Stomach smooth muscle (tissue), 2 donors: Measurements from ENCODE around the gene SH3D19.
"Not testable (repeated sequence)": the region's sequence is repeated elsewhere in the genome, so short reads cannot be mapped to it uniquely, and the experiment has no call there.

Experiments
- H3K27ac ChIP-seq: one replicate; pipeline ENCODE4 v1.7.0; 2013; ENCODE audit warnings: mild to moderate bottlenecking, low read length, inconsistent platforms
- H3K27me3 ChIP-seq, 2 donors: one replicate each; pipeline ENCODE4 v1.7.0; 2013; ENCODE audit warnings: low read length in 2 of 2; ENCODE audit not compliant: insufficient read depth in 2 of 2, control insufficient read depth in 1 of 2
- H3K36me3 ChIP-seq, 2 donors: one replicate each; pipeline ENCODE4 v1.7.0; 2013; ENCODE audit warnings: low read length in 2 of 2; ENCODE audit not compliant: control insufficient read depth in 2 of 2, insufficient read depth in 2 of 2
- H3K4me1 ChIP-seq: one replicate; pipeline ENCODE4 v1.7.0; 2013; ENCODE audit warnings: low read length; ENCODE audit not compliant: control insufficient read depth, insufficient read depth
- H3K4me3 ChIP-seq, 2 donors: one replicate each; pipeline ENCODE4 v1.7.0; 2013; ENCODE audit warnings: low read length in 2 of 2
- H3K9ac ChIP-seq, 2 donors: one replicate each; pipeline ENCODE4 v1.7.0; 2013; ENCODE audit warnings: low read length in 2 of 2, mild to moderate bottlenecking in 1 of 2
- H3K9me3 ChIP-seq, 2 donors: one replicate each; pipeline ENCODE4 v1.7.0; 2013; ENCODE audit warnings: low read length in 2 of 2; ENCODE audit not compliant: control insufficient read depth in 2 of 2
- donor health status: healthy.
- donor health status: Pancreatic carcinoma.

The SH3D19 gene

DNA sequence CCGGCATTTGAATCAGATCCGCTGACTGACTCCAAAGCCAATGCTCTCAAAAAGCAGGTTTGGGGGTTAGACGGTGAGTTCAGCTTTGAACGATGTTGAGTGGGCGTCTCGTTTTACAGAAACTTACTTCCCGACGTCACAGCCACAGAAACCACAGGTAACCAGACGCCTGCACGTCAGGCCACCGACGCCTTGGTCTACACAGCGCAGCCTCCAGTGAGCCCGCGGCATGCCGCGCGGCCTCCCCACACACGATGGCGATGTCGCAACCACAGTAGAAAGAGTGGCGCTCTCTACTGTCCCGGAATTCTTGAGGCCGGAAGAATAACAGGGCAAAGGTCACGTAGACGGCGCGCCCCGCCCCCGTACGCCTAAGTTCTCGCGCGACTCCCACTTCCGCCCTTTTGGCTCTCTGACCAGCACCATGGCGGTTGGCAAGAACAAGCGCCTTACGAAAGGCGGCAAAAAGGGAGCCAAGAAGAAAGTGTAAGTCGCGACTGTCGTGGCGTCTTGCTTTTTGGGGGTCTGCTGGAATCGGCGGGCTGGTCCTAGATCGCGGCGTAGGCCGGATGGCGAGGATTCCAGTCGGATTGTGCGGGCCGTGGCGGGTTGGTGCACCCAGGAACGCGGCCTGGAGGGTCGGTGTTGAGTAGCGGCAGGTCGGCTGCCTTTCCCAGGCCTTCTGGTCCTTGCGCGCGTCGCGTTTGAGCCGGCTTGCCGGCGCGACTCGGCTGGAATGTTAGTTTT lies 226.0 kb downstream of the SH3D19 start, which contains the start of gene RPS3A:
RPS3A (plus strand) TSS at position 400 of the 747 bp plus-strand sequence; CDS start at position 425, 25 bp downstream.
- Histone ChIP-seq H3K36me3 (peaks cover 15 to 21% of the 10 kb centered on the region in 2 donors), H3K4me3 (peak within 1 kb of the TSS; percentile 85 to 99), H3K9me3 (no peaks in the 10 kb centered on the region)

DNA sequence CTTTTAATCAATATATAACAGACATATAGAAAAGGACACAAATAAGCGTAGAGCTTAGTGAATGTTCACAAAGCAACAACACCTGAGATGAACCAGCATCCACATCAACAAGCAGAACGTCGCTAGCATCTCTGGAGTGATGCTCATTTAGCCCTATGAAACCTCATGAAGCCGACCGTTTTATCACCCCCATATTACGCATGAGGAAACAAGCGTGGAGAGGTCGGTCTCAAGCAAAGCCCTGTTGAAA lies 226.5 kb downstream of the SH3D19 start:
- peaks cover 12 to 16% of the 10 kb centered on the region in 2 donors for H3K36me3 ChIP-seq
- no peaks in the 10 kb centered on the region for H3K9me3 ChIP-seq
- H3K4me3 ChIP-seq = peak overlapping the region; percentile 85 to 99
- peak overlapping the region; percentile 57 to 79 for H3K9ac ChIP-seq
- peaks cover 0 to 3% of the 10 kb centered on the region in 2 donors for H3K27me3 ChIP-seq
- peaks cover 11% of the 10 kb centered on the region for H3K4me1 ChIP-seq
- H3K27ac ChIP-seq = no peak overlapping the region

More for the DNA sequence above, 226.0 kb downstream of the SH3D19 start, which contains the start of gene RPS3A:
- H3K9ac ChIP-seq = peak within 1 kb of the TSS; percentile 85 to 100
- peaks cover 0 to 3% of the 10 kb centered on the region in 2 donors for H3K27me3 ChIP-seq
- H3K27ac ChIP-seq = peak within 1 kb of the TSS; percentile 78
- H3K4me1 ChIP-seq = peaks cover 11% of the 10 kb centered on the region

DNA sequence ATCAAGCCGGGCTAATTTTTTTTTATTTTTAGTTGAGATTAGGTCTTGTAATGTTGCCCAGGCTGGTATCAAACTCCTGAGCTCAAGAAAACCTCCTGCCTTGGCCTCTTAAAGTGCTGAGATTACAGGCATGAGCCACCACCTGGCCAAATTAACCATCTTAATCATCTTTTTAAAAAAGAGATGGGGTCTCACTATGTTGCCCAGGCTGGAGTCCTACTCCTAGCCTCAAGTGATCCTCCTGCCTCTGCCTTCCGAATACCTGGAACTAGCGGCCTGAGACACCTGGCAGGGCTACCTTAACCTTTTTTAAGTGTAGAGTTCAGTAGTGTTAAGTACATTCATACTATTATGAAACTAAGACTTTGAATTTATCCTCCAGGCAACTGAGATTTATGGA lies 227.6 kb downstream of the SH3D19 start:
- Histone ChIP-seq H3K4me3 (no peak overlapping the region), H3K4me1 (peaks cover 11% of the 10 kb centered on the region), H3K36me3 (peaks cover 6 to 12% of the 10 kb centered on the region in 2 donors), H3K27ac (no peak overlapping the region), H3K9me3 (no peaks in the 10 kb centered on the region), H3K9ac (peak overlapping the region in 1 of 2 donors; percentile 22), H3K27me3 (peaks cover 0 to 3% of the 10 kb centered on the region in 2 donors)

DNA sequence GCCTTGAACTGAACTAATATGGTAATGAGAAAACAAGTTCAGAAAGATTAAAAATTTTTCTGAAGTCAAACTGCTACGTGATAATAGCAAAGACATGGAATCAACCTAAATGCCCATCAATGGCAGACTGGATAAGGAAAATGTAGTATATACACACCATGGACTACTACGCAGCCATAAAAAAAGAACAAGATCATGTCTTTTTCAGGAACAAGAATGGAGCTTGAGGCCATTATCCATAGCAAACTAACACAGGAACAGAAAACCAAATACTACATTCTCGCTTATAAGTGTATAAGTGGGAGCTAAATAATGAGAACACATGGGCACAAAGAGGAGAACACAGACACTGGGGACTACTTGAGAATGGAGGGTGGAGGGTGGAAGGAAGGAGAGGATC lies 230.3 kb downstream of the SH3D19 start:
- H3K36me3 ChIP-seq = no peaks in the 10 kb centered on the region
- H3K27ac ChIP-seq = no peak overlapping the region
- no peak overlapping the region for H3K4me3 ChIP-seq
- H3K27me3 ChIP-seq = peaks cover 0 to 3% of the 10 kb centered on the region in 2 donors
- H3K9me3 ChIP-seq = no peaks in the 10 kb centered on the region
- H3K4me1 ChIP-seq = peaks cover 5% of the 10 kb centered on the region
- no peak overlapping the region for H3K9ac ChIP-seq

DNA sequence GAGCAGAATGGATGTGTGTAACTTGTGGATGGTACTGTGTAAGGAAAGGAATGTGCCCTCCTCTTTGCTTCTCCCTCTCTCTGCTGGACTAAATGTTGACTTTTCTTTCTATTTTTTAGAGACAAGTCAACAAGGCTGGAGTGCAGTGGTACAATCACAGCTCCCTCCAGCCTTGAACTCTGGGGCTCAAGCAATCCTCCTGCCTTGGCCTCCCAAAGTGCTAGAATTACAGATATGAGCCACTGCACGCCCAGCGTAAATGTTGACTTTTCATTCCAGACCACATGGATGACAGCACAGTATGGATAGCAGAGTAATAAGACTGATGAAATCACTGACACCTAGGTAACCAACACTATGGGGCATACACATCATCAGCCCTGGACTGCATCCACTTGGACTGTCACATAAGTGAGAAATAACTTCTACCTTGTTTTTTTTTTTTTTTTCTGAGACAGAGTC lies 231.1 kb downstream of the SH3D19 start:
- H3K9ac ChIP-seq = no peak overlapping the region
- H3K4me1 ChIP-seq = peaks cover 5% of the 10 kb centered on the region
- peaks cover 0 to 3% of the 10 kb centered on the region in 2 donors for H3K27me3 ChIP-seq
- H3K27ac ChIP-seq = no peak overlapping the region
- no peaks in the 10 kb centered on the region for H3K9me3 ChIP-seq
- H3K4me3 ChIP-seq = no peak overlapping the region
- no peaks in the 10 kb centered on the region for H3K36me3 ChIP-seq

DNA sequence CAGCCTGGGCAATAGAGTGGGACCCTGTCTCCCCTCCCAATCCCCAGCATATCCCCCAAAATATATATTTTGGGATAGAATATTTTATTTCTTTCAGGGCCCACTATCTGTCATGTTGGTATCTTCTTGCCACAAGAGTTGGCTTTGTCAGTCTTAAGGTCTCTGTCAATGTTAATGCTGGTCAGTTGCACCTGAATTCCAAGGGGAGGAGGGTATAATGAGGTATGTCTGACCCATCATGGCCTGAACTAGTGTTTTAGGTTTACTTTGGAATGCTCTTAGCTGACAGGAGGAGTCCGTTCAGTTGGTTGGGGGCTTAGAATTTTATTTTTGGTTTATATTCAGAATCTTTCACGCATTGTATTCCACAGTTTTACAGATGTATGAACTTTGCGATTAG lies 232.2 kb downstream of the SH3D19 start:
- H3K36me3 ChIP-seq = no peaks in the 10 kb centered on the region
- no peak overlapping the region for H3K4me3 ChIP-seq
- no peak overlapping the region for H3K9ac ChIP-seq

DNA sequence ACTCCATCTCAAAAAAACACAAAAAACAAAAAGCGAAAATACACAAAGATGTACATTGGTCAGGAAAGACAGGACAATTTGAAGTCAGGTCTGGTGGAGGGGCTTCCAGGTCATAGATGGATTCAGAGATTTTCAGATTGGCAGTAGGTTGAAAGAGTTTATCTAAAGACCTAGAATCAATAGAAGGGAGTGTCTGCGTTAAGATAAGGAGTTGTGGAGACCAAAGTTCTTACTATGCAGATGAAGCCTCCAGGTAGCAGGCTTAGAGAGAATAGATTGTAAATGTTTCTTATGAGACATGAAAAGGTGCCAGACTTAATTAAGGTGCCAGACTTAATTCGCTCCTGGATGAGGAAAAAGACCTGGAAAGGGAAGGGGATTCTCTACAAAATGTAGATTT lies 232.9 kb downstream of the SH3D19 start:
- no peaks in the 10 kb centered on the region for H3K36me3 ChIP-seq
- H3K4me3 ChIP-seq = no peak overlapping the region
- no peaks in the 10 kb centered on the region for H3K9me3 ChIP-seq
- H3K4me1 ChIP-seq = no peaks in the 10 kb centered on the region
- no peak overlapping the region for H3K9ac ChIP-seq
- H3K27me3 ChIP-seq = no peaks in the 10 kb centered on the region
- no peak overlapping the region for H3K27ac ChIP-seq

More for the DNA sequence above, 232.2 kb downstream of the SH3D19 start:
- Histone ChIP-seq H3K9me3 (no peaks in the 10 kb centered on the region), H3K4me1 (no peaks in the 10 kb centered on the region), H3K27me3 (peaks cover 0 to 2% of the 10 kb centered on the region in 2 donors), H3K27ac (no peak overlapping the region)

DNA sequence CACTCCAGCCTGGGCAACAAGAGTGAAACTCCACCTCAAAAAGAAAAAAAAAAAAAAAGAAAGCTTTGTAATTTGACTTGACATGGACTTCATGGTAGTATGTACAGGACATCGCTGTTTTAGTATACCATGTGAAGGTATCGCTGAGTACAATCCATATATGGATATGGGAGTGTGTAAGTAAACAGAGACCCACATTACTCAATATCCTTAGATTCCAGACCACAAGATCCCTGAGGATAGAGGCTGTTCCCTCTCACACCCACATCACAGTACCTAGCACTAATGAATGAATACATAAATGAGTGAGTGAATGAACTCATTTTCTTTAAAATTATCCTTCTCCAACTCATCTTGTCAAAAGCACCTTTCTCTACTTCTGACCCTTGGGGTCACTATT lies 234.4 kb downstream of the SH3D19 start:
- Histone ChIP-seq H3K9me3 (no peaks in the 10 kb centered on the region), H3K9ac (no peak overlapping the region), H3K27ac (no peak overlapping the region), H3K4me3 (no peak overlapping the region), H3K4me1 (no peaks in the 10 kb centered on the region), H3K36me3 (no peaks in the 10 kb centered on the region), H3K27me3 (no peaks in the 10 kb centered on the region)

DNA sequence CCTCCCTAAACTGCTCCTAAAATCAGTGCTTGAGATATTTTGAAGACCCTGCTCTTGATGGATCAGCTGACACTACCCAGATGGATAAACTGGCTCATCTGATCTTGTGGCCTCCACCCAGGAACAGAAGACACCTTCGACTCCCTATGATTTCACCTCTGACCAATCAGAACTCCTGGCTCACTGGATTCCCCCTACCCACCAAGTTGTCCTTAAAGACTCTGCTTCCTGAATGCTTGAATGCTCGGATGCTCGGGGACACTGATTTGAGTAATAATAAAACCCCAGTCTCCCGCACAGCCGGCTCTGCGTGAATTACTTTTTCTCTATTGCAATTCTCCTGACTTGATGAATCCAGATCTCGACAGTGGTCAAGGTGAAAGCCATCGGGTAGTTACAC lies 237.9 kb downstream of the SH3D19 start:
- Histone ChIP-seq H3K36me3 (no peaks in the 10 kb centered on the region), H3K27ac (no peak overlapping the region), H3K27me3 (no peaks in the 10 kb centered on the region), H3K9ac (no peak overlapping the region), H3K4me1 (no peaks in the 10 kb centered on the region), H3K4me3 (no peak overlapping the region), H3K9me3 (no peaks in the 10 kb centered on the region)

DNA sequence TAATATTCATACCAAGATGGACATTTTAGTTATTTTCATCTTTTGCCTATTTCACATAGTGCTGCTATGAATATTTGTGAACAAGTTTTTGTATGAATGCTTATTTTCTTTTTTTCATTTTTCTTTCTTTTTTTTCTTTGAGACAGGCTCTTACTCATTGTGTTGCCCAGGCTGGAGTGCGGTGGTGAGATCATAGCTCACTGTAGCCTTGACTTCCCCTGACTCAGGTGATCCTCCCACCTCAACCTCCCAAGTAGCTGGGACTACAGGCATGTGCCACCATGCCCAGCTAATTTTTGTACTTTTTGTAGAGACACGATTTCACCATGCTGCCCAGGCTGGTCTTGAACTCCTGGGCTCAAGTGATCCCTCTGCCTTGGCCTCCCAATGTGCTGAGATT lies 247.4 kb downstream of the SH3D19 start:
- not testable (repeated sequence) for H3K27me3 ChIP-seq, H3K27ac ChIP-seq, H3K9me3 ChIP-seq, H3K4me1 ChIP-seq, H3K4me3 ChIP-seq, H3K9ac ChIP-seq, H3K36me3 ChIP-seq

DNA sequence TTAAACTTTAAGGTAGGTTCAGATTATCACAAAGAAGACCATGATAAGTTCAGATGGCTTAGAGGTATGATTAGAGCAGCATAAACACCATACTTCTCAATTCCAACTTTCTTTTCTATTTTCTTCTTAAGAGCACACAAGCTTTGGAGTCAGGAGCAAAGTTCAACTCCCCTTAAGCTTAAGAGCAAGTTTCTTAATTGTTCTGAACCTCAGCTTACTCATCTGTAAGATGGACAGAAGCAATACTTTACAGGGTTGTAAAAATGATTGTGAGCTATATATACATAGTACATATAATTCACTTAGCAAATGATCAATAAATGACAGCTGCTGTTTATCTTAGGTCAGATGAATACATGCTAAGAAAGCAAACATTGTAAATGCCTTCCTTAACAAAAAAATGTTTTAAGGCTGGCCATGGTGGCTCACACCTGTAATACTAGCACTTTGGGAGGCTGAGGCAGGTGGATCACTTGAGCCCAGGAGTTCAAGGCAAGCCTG lies 250.9 kb downstream of the SH3D19 start:
- no peaks in the 10 kb centered on the region for H3K9me3 ChIP-seq
- H3K27me3 ChIP-seq = no peaks in the 10 kb centered on the region
- no peaks in the 10 kb centered on the region for H3K36me3 ChIP-seq
- H3K4me1 ChIP-seq = no peaks in the 10 kb centered on the region
- no peak overlapping the region for H3K27ac ChIP-seq
- H3K4me3 ChIP-seq = no peak overlapping the region
- no peak overlapping the region for H3K9ac ChIP-seq
